Endothelial cell of hepatic sinusoid (primary cell): ENCODE results near the gene RIN1.
"Not testable (repeated sequence)": the region's sequence is repeated elsewhere in the genome, so short reads cannot be mapped to it uniquely, and the experiment has no call there.

Experiments
- in situ Hi-C: cut with HindIII; loops from 2 replicates; pipeline ENCODE4 v1.10.0; 2017; ENCODE audit warnings: low sequenced_read_pairs

RIN1 gene

GRCh38 chr11:66336234-66337102, at the start of gene RIN1:
TSS of gene RIN1 (minus strand) at chr11:66336434. CDS start at chr11:66336402, 32 bp downstream.
- in situ Hi-C loops = no loop called here

- in situ Hi-C loops = not testable (repeated sequence)
Observed at GRCh38 chr11:66384316-66384715, 48.1 kb upstream of the RIN1 start.

DNA sequence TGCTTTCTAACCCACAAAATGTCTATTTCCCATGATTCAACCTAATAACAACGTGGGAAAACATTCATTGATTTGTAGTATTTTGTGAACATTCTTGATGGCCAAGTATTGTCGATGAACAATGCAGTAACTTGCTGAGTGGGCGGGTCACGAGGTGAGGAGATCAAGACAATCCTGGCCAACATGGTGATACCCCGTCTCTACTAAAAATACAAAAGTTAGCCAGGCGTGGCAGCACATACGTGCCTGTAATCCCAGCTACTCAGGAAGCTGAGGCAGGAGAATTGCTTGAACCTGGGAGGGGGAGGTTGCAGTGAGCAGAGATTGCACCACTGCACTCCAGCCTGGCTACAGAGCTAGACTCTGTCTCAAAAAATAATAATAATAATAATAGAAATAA, 44.0 kb upstream of the RIN1 start:
- in situ Hi-C loops = not testable (repeated sequence)

GRCh38 chr11:66373690-66374287, 37.6 kb upstream of the RIN1 start:
- in situ Hi-C loops = loop anchor here (5.0 kb wide), 1 partner anchor 54 kb away; no protein-coding TSS in a partner anchor

DNA sequence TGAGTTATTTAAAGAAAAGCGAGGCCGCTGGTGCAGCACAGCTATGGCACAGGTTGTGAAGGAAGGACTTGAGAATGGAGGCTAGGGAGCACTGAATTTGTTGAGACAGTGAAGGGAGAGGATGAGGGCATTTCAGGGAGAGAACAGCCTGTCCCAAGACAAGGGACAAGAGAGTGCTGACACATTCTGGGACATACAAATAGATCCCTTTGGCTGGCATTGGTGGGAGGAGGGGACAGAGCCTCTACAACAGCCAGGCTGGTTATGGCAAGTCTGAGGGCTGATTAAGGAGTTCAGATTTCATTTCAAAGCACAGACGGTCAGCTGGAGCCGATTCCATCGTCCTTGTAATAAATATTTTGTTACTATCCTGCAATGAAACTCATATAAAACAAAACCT, 37.0 kb upstream of the RIN1 start:
- in situ Hi-C loops = loop anchor here (5.0 kb wide), 1 partner anchor 54 kb away; no protein-coding TSS in a partner anchor

DNA sequence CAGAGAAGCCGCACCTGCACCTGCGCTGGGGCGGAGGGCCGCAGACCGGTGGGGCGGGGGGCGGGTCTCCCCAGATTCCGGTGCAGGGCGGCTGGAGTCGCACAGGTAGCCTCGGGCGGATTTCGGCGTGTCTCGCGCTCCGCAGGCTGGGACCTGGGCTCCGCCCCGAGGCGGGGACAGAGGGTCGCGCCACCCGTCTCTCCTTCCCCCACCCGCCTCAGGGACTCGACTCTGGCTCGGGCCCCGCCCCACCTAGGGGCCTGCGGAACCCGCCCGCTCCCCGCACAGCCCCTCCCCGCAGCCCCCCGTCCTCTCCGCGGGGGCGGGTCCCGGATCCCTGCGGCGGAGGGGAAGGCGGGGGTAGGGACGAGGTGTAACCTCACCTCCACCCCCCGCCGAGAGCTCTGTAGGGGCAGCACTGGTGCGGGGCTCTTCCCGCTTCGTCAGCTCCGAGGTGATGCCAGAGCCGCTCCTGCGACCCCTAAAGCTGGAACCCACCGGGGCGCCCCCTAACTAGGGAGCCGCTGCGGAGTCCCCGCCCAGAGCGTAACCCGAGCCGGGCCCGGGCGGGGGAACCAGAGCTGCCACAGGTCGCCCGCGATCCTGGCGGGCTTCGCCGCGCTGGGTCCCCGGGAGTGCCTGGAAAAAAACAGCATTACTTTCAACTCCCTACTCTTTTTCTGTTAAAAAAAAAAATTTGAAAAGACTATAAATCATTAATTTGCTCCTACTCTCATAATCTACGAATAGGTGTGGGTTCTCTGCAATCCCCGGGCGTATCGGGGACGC, 35.6 kb upstream of the RIN1 start, which contains the start of gene SLC29A2:
Gene SLC29A2 (minus strand): TSS at position 134 of the 789 bp plus-strand sequence. CDS start 169 bp downstream, outside the sequence.
- in situ Hi-C loops = loop anchor here (5.0 kb wide), 1 partner anchor 55 kb away; no protein-coding TSS in a partner anchor

DNA sequence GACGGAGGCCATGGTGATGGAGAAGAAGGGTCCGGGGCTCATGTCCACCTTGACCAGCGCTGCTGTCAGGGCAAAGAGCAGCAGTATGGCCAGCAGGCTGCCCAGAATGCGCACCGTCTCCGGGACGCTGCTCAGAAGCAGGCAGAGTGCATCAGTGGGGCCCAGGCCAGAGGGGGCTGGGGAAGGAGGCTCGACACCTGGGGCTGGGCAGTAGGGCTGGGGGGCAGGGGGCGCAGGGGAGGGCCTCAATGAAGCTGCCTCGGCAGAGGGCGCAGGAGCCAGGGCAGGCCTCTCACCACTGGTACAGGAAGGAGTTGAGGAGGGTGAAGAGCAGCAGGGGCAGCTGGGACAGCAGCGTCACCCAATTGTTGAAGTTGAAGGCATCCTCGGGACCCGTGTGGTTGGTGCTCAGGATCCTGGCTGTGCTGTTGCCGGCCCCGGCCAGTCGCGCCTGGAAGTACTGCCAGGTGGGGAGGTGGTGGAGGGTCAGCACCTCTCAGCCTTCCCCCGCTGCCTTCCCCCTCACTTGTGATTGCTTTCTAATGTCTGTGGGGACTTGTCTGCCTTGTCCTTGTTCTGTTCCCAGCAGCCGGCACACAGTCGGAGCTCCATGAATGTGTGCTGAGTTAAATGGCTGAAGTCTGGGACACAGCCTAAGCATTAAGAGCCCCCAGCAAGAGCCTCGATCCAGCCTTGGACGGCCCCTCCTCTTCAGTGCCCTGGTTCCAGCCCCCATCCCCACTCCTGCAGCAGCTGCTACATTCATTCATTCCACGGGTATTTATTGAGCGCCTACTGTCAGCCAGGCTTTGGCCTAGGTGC, 33.0 kb upstream of the RIN1 start:
- in situ Hi-C loops = no loop called here

DNA sequence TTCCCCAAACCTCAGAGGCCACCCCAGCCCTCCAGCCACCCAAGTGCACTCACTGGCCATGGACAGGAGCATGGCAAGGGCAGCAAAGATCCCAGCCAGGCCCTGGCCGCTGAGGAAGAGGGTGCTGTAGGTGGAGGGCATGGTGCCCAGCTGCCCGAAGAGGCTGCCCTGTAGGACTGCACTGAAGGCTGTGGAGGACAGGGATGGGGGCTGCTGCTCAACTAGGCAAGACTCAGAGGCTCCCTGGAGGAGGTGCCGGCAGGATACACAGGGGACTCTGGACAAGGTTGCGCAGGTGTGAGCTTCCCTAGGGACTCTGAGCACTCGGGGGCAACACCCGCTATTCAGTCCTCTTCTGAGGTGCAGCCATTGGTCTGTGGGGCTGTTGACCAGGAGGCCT, 32.2 kb upstream of the RIN1 start:
- in situ Hi-C loops = no loop called here

DNA sequence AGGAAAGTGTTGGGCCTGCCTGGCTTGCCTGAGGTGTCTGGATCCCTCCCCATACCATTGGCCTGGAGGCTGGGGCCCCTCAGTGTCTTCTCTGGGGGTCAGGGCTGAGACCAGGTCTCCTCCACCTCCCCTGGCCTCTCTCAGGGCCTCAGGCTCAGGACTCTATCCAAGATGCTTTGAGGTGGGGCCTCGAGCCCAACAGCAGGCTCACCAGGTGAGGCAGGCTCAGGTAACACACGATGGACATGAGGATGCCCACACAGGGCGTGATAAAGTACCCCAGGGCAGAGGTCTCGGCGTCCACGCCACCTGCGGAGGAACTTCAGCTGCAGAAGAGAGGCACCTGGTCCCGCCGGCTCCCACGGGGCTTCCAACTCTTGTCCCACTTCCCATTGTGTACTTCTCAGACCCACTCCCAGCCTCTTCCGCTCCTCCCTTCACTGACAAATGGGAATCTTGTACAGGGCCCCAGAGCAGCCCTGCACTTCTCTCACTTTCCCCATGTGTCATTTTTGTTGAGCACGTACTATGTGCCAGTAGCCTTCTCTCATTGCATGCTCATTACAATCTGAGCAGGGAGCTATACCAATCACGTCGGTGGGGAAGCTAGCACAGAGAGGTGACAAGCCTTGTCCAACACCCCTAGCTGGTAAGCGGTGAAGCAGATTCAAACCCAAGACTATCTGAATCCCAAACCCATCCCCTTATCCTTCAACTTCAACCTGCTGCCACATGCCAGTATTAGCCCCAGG, 31.5 kb upstream of the RIN1 start:
- in situ Hi-C loops = no loop called here

DNA sequence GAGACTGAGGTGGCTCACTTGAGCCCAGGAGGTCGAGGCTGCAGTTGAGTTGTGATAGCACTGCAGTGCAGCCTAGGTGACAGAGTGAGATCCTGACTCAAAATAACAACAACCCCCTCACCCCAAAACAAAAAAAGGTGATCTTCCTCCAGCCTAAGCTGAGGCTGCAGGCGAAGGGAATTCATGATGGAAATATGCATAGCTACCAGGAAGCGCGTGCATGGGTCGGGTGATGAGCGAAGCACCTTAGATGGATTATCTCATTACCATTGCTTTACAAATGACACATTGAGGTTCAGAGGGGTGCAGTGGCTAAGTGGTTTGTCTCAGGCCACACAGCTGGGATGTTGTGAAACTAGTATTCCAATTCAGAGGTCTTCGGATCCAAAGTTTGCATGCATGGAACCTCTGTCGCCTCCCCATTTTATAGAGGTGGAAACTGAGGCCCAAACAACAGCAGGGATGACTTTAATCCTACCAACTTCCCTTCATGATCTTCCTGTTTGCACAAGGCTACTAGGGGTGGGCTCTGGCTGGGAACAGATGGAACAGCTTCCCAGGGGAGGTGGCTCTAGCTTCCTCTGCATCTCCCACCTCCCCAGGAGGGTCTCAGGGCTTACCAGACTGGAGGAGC, 30.7 kb upstream of the RIN1 start:
- in situ Hi-C loops = no loop called here

DNA sequence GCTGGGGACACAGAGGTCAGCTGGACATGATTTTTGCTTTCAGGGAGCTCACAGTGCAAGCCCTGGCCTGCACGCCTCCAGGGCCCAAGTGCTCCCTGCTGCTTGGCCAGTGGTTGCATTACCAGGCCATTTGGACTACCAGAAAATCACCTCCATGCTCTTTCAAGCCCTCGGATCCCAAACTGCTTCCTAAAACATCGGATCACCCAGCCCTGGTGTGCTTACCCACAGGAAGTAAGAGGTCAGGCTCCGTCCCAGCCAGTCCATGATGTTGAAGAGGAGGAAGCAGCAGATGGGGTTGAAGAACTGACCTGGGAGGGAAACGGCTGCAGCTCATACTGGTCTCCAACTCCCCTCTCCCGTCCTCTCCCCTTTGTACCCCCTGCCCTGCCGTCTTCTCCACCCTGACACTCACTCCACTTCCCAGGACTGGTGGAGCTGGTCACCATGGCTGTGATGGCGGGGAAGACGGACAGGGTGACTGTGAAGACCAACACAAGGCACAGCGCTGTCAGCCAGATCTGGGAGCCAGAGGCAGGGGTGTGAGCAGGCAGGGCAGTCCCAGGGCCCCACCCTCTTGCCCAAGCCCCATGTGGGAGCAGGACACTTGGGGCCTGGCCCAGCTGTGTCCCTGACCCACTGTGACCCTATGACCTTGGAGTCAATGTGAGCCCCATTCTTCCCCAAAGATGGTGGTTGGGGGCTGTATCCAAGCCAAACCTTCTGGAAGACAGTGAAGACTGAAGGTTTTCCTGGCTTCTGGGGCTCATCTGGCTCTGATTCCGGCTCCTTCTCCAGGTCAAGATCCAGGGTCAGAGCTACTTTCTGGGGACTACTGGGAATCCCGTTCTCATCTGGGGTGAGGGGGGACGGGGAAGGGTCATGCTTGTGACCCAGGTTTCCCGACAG, 29.7 kb upstream of the RIN1 start:
- in situ Hi-C loops = no loop called here

DNA sequence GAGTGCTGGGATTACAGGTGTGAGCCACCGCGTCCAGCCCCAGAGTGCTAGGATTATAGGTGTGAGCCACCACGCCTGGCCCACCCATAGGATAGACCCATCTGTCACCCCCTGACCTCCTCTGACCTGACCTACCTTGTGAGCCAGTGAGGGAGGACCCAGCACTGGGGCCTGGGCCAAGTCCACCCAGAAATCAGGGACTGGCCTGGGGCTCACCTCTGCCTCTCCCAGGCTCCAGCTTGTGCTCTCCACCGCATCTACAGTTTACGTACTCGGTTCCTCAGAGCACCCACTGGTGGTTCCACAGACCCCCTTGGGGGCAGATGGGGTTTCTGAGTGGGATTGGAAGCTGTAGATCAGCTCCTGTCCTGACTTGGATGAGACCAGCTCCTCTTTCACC, 28.9 kb upstream of the RIN1 start:
- in situ Hi-C loops = no loop called here

- in situ Hi-C loops = no loop called here
Observed at GRCh38 chr11:66363805-66364535, 27.7 kb upstream of the RIN1 start.

DNA sequence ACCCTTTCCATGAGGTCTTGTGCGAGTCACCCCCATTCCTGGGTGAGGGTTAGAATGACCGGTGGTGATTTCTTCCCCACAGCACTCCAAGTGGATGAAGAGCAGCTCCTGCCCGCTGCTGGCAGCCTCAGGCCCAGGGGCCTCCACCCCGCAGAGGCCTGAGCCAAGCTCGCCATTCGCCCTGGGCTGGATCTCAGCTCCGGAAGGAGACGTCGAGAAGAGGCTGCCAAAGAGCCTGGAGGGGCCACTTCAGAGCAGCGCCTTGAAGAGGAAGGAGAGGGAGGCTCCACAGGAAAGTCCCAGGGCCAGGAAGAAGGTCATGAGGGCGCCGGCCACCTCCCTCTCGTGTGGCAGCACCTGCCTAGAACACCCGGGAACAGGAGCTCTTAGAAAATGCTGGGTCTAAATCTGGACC, 27.0 kb upstream of the RIN1 start:
- in situ Hi-C loops = no loop called here

DNA sequence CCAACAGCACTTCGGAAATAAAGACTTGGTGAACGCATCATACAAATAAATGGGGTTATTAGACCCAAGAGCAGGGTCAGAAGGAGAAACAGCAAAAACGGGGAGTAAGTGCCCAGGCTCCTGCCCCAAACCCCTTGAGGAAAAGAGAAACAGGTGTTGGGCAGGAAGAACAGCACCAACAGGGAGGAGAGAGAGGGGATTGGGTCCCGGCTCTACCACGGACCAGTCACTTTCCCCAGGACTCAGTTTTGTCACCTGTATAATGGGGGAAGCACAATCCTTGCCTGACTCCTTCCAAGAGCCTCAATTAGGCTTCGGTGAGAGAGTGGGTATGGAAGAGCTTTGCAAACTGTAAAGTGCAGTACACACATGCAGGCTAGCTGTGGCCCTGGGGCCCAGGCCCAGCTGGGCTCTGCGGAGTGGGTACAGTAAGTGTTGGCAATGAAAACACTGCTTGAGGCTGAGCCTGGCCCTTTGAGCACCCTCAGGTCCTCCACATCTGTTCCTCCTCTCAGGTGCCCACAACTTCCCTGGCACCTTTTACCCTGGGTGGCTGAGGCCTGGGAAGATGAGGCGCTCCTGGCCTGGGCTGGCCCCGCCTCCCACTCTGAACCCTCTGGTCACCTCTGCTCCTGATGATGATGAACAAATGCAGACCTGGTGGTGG, 26.4 kb upstream of the RIN1 start:
- in situ Hi-C loops = no loop called here

GRCh38 chr11:66361502-66361941, 25.3 kb upstream of the RIN1 start:
- in situ Hi-C loops = no loop called here
